Stimulated activated CD4-positive, alpha-beta T cell treated with anti-CD3 and anti-CD28 coated beads, TNF-alpha, amount 100 ng/mL, for 4 hours (primary cell): ENCODE results near the gene OPCML.

Experiments
- DNase-seq, 3 experiments: peaks; one replicate each; pipeline ENCODE4 v3.0.0-alpha.2; 2020; ENCODE audit warnings: low read depth in 3 of 3

OPCML gene

GRCh38 chr11:132988411-132988810, 543.9 kb downstream of the OPCML start:
- no peak for DNase-seq

GRCh38 chr11:132987936-132988335, 544.4 kb downstream of the OPCML start:
- no peak for DNase-seq

DNA sequence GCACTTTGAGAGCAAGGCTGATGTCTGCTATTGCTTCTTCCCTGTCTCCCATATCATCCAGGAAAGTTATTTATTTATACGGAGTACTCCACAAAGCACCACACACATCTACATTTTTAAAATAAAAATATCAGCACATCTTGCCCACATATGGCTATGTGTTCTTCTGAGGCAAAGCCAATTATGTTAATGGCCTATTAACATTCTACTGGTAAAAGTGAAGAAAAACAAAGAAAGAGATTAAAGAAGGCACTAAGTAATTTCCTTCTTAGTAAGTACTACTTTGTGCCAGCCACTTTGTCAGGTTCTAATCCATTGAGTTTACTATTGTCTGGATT, 548.7 kb downstream of the OPCML start:
- no peak for DNase-seq

DNA sequence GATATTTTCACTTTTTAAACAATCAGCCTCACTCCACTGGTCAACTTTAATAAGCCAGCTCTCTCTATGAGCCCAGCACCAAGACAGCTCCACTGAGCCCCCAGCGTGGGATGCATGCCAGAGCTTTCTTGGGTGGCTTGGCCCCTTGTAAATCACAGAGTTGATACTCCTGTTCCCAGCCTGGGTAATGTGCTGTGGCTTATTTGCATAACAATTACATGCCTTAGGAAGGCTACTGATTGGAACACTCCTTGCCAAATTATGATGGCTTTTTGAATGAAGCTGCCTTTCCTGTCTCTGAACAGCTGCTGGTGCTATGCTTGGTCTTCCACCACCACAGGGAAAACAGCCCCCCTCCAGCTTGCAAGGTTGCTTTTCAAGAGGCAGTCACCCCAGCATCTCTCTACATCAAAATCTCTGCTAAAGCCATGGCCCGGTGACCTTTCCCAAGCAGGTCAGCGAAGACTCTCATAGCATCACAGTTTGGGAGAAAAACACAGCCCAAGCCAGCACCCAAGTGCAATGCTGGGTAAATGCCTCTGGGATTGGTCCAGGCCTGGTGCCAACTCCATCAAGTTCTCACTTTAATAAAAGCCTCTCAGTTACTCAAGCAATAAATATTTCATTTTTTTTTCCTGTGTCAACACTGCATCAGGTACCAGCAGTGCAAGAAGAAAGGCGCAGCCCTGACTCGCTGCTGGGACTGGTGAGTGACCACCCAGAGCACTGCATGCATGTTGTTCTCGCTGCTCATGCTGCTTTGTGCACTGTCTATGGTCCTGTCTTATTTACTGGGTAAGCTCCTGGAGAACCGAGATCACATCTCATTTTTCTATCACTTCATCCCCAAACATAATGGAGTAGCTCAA, 549.3 kb downstream of the OPCML start:
- DNase-seq: no peak

GRCh38 chr11:132981131-132981956, 551.0 kb downstream of the OPCML start:
- DNase-seq: no peak

- DNase-seq: no peak
Observed at GRCh38 chr11:132980670-132981069, 551.6 kb downstream of the OPCML start.

GRCh38 chr11:132977746-132978145, 554.6 kb downstream of the OPCML start:
- DNase-seq: no peak

GRCh38 chr11:132977241-132977640, 555.1 kb downstream of the OPCML start:
- no peak for DNase-seq

GRCh38 chr11:132976115-132976514, 556.2 kb downstream of the OPCML start:
- no peak for DNase-seq

DNA sequence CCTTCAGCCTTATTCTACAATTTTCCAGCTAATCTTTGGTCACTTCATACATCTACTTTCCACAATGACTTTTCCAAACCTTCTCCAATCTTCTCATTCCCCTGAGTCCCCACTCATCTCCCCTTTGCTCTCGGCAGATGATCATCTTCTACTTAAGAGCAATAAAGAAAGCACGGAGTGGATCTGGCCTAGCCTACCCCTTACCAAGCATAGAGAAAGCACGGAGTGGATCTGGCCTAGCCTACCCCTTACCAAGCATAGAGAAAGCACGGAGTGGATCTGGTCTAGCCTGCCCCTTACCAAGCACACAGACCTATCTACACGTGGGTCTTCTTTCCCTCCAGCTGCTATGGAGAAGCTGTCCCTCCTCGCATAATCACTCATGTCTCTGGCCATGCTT, 558.6 kb downstream of the OPCML start:
- DNase-seq: no peak

GRCh38 chr11:132972565-132972964, 559.7 kb downstream of the OPCML start:
- DNase-seq: no peak

- DNase-seq: no peak
Observed at GRCh38 chr11:132971351-132971750, 561.0 kb downstream of the OPCML start.

- DNase-seq: no peak
Observed at GRCh38 chr11:132969892-132970291, 562.4 kb downstream of the OPCML start.

DNA sequence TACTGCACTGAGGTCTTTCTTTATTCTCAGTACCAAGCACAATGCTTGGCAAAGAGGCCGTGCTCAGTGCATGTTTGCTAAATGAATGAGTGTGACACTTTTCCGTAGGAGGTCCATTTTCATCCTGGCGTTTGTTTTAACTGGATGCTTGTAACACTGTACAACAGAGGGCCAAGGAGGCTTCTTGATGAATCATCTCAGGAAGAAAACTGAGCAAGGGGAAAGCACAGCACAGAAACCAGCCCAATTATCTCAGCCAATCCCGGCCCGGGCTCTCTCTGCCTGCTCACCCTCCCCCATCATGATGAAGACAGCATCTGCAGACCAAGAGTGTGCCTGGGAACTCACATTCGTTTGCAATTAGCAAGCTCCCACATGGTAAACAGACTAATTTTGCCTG, 570.3 kb downstream of the OPCML start:
- no peak for DNase-seq

DNA sequence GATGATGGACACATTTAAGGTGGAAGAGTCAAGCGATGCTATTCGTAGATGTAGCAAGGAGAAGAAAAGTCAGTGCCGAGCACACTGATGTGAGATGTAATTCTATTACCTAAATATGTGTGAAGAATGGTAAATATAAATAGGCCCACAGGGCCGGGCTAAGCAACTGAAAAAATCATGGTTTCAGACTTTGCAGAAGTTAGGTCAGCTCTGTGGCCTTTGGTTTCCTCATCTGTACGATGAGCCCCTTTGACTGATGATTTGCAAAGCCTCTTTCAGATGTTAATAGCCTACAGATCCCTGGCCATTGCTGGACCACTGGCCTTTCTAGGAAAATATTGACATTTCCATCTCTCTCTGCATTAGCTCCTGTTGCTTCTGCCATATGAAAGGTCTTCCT, 570.8 kb downstream of the OPCML start:
- no peak for DNase-seq

- no peak for DNase-seq
Observed at GRCh38 chr11:132960273-132961078, 571.8 kb downstream of the OPCML start.

DNA sequence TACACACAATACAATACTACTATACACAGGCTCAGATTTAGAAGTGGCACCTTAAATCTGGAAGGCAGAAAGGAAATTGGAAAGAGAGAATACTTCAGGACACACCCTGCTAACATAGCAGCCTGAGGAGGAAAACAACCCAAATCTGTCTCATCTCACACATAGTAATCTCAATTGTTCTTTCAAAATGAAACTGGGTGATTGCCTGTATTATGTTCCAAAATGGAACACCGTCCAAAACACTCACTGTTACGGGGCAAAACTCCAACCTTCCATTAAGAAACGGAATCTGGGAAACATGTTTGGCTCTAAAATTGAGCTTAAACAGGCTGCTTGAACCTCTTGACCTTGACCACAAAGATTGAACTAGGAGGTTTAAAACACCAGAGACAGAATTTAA, 572.6 kb downstream of the OPCML start:
- DNase-seq: no peak

DNA sequence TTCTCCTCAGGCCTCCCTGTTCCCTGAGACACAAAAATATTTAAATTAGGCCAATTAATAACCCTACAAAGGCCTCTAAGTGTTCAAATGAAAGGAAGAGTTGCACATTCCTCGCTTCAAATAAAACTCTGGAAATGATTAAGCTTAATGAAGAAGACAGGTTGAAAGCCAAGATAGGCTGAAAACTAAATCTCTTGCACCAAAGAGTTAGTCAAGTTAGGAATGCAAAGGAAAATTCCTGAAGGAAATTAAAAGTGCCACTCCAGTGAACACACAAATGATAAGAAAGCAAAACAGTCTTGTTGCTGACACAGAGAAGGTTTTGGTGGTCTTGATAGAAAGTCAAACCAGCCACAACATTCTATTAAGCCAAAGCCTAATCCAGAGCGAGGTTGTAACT, 574.4 kb downstream of the OPCML start:
- no peak for DNase-seq

- no peak for DNase-seq
Observed at GRCh38 chr11:132948252-132948651, 584.0 kb downstream of the OPCML start.

GRCh38 chr11:132944569-132944944, 587.7 kb downstream of the OPCML start:
- DNase-seq: no peak

- DNase-seq: no peak
Observed at GRCh38 chr11:132943706-132944568, 588.4 kb downstream of the OPCML start.
